Kidney glomerular epithelial cell (primary cell): Measurements from ENCODE around the gene CNIH3.

Source experiments
- DNase-seq: peaks from one replicate; lab custom pipeline; 2025; lab: John Stamatoyannopoulos, UW

The CNIH3 gene

DNA sequence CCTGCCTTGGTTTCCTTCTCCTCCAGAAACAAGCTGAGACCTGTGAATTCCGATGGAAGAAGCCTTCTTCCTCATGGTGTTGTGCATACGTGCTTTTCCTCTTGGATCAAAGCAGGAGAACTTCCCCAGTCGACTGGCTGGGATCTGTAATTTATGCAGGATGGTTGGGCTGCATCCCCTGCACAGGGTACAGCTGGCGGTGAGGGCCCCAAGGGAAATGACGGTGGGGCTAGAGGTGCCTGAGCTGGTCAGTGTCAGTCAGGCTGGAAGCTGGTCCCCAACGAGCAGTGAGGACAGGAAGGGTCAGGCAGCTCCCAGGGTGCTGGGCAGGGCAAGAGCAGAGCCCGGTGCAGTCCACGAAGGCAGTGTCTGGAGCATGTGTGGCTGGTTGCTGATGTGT lies 106.7 kb downstream of the CNIH3 start:
- no peak for DNase-seq

DNA sequence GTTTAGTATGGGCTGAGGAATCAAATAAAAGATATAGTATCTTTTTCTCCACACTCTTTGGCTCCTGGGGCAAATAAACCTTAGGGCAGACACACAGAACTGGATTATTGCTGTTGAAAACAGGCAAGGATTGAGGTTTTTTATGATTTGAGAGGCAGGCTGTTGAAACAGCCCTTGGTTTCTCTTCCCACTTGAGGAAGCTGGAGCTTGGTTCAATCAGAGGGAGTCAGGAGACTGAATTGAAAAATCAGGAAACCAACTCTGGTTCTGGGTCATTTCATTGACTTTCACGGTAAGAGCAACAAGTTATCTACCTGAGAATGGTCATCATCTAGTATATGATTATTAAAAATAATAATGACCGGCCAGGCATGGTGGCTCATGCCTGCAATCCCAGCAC lies 108.4 kb downstream of the CNIH3 start:
- DNase-seq, result no peak

DNA sequence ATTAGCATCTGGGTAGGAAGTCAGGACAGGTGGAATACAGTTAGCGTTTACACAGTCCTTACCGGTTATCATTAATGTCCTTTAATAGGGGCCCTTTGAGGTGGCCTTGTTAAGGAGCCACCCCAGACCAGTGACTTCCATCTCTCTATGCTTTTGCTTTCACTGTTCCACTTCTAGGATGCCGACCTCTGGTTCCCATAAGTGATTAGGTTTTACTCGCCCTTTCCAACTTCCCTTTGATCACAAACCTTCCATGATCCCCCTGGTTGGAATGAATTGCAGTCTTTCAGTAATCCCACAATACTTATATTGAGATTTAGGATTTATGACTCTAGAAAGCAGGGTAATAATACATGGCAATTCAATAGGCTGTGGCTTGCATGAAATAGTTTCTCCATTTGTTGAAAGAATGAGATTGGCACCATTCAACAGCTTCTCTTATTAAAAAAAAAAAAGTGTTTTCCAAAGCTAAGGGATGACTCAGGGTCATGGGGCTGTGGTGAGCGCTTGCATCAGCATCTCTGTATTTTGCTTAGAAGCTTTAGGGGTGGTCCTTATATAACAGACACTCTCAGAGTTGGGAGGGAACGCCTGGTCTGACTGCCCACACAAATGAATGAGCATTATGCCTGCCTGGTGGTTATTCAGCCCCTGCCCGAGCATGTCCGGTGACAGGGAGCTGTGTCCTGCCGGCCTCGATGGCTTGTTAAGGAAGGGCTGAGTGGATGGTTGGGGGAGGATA lies 110.5 kb downstream of the CNIH3 start:
- peak; percentile 73 for DNase-seq

DNA sequence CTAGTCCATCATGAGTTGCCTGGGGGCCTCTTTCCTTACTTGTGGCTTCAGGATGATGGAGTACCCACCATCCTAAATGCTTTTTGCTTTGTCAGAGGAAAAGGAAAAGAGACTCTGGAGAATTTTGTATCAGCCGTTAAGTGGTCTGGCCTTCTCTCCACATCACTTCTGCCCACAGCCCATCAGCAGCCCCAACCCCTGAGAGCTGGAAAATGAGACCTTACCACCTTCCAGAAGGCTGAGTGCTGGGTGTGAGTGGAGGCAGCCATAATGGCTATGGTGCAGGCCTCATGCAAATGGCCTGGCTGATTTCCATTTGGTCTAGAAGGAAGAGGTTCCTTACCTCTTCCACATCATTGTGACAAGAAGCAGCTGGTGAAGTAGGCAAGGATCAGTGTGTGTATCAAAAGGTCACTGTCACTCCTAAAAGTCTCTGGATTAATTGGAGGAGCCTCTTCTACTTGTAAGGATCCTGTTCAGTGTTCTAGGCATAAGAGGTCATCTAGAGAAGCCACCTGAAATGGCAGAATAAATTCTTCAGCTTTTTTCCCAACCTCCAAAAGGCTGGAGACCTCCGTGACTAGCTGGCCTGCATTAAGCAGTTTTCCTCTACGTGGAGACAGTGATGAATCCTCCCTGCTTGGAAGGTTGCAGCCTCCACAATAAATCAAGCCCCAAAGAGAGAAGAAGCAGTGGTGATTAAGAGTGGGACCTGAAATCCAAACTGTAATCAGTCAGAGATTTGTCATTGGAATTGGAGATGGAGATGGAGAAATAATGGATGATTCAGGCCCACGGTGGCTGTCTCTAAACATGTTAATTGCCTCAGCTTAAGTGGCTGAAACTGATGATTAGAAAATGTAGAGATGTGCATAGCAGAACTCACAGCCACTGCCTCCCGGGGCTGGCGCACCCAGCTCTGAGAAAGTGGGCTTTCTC lies 111.5 kb downstream of the CNIH3 start:
- DNase-seq, result no peak

DNA sequence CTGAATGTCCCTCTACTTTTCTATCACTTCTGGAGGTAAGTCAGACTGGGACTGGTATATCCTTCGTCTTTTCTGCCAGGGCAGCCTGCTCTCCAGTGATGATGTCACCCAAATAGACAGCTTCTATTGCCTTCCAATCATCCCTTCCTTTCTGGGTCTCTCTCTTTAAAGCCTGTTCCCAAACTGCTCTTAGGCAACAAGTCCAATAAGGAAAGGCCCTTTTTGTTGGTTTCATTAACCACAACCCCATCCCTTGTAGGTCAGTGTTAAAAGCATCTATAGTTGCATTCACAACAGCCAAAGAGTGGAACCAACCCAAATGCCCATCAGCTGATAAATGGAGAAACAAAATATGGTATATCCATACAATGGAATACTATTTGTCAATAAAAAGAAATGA lies 114.4 kb downstream of the CNIH3 start:
- no peak for DNase-seq

DNA sequence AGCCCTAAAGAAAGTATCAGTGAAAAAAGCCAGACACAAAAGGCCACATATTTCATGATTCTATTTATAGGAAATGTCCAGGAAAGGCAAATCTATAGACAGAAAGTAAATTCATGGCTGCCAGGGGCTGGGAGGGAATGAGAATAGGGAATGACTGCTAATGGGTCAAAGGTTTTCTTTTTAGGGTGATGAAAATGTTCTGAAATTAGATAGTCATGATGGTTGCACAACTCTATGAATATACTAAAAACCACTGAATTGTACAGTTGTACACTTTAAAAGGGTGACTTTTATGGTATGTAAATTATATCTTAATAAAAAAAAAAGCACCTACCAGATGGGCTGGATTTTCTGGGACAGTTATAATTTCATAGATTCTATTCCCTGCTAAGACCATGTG lies 114.8 kb downstream of the CNIH3 start:
- DNase-seq, result no peak

DNA sequence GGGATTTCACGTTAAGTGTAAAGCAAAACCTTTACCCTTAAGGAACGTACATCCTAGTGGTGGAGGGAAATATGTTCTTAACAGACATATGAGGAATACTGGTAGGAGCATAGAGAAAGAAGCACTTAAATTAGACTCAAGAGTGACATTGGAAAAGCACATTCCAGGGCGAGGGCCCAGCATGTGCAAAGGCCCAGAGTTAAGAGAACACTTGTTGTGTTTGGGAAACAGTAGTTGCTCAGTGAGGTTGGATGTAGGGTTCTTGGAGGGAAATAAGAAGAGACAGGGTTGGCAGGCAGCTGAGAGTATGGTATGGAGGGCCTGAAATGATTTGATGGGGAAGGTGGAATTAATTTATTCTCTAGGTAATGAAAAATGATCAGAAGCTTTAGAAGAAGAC lies 115.5 kb downstream of the CNIH3 start:
- no peak for DNase-seq

DNA sequence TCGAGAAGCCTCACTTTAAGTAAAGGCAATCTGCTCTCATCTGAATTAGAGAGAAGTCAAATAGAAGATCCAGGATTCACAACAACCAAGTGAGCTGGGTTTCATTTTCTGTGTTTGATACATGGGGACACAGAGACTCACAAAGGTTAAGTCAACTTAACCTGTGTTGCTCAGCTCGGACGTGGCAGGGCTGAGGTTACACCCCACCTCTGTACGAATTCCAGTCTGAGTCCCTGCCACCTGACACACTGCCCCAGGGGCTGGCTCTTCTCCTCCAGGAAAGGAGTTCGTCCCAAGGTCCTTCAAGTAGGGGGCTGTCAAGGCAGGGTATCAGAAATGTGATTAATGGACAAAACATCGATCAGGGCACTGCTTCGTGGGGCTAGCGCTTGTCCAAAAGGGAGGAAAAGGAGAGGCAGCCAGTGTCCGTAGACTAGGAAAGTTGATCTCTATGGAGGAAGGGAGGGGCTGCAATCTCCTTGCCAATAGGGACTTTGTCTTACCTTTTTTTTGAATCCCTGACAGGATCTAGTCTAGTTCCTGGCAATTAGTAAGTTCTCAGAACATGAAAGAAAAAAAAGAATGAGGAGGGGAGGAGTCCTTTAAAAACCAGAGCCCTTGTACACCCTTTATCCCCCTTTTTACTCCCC lies 116.4 kb downstream of the CNIH3 start:
- no peak for DNase-seq

DNA sequence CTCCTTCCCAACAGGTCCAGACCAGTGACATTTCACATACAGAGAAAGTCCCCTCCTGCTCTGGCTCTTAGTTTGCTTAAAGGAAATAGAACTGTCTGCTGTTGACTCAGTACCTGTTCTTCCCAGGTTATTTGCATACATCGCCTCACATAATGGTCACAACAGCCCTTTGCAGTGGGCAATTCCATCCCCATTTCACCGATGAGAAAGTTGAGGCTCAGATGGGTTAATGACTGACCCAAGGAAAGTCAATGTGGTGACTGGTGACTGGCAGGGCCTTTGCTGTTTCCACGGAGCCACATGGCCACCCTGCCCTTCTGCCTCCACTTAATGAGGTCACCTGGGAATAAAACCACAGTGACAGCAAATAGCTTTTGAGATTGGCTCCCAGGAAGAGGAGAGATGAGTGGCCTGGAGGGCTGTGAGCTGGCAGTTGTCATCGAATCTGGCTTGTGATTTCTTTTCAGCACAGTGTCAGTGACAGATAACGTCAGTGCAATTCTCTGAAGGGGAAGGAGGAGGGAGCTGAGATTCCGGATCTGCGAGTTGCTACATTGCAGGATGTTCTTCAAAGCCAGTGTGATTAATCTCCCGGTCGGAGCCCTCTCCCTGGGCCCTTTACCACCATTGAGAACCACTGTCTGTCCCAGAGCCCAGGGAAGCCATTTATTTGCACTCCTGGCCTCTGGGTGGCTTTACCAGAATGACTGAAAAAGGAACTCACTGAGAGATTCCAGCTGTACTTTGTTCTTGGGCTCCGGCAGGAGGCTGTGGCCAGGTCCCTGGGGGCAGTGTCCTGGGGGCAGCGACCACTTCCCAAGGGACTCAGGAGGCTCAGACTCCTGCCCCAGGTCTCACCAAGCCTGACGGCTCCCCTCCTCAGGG lies 117.2 kb downstream of the CNIH3 start:
- DNase-seq, result no peak

DNA sequence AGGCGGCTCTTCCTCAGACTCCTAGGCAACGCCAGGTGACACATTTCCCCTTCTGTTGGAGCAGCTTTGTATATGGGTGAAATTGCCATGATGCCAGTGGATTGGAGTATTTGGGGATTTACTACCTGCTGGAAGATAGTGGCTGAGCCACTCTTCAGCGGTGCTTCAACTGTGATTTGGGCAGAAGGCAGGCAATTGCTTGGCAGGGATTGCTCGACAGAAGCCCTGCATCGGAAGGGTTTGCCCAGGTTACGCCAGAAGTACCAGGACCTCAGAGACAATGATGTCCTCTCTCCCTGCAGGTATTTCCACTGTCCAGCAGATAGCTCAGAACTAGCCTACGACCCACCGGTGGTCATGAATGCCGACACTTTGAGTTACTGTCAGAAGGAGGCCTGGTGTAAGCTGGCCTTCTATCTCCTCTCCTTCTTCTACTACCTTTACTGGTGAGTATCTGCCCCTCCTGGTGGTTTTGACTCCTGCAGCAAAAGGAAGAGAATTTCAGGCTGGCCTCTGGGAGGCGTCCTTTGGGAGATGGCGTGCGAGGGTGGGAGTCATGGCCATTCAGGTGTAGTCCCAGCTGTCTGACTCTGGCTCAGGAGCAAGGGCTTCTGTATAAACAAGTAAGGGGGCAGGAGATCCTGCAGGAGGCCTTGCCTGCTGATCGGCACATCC lies 118.3 kb downstream of the CNIH3 start:
- DNase-seq, result no peak

DNA sequence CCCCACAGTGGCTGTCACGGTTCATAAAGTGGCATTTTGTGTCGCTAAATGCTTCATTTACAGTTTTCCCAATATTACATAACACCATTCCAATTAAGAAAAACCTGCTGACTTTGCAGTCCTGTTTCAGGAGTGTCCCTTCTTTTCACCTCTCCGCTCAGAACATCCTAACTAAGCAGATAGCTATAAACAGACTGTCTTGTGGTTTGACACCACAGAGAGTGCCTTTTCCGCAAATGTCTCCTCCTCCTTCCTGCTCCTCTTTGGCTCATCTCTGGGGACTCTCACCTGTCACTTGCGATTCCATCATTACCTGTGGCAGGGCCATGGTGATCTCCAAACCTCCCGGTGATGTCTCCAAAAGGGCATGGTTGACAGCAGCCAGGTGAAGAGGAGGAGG lies 119.0 kb downstream of the CNIH3 start:
- no peak for DNase-seq

DNA sequence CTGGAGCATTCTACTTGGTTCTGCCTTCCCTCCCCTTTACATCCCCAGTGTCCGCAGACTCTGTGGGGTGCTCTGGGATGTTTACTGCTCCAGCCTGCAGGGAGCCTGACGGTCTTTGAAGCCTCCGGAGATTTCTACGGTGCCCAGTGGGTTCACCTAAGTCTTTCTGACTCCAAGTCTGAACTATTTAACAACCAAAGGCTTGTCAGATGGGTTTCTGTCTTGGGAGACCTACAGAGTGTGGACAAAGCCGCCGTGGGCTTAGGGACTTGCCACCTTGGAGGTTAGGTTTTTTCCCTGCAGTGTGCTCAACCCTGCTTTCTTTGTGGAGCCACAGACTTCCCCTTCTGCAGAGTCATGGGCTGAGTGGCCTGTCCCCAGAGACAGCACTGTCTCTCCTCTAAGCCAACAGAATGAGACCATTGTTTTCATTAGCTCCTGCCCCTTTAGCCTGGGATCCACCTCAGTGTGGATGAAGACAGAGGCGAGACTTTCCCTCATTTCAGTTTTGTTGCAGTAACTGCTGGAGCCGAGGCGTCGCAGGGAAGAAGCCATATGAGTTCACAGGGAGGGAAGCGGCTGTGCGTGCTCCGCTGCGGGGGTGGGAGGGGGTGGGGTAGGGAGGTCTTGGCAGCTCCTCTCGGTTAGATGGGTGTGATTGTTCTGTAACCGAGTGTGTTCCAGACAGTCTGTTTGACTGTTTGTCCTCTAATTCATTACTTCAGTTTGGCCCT lies 120.7 kb downstream of the CNIH3 start:
- no peak for DNase-seq

DNA sequence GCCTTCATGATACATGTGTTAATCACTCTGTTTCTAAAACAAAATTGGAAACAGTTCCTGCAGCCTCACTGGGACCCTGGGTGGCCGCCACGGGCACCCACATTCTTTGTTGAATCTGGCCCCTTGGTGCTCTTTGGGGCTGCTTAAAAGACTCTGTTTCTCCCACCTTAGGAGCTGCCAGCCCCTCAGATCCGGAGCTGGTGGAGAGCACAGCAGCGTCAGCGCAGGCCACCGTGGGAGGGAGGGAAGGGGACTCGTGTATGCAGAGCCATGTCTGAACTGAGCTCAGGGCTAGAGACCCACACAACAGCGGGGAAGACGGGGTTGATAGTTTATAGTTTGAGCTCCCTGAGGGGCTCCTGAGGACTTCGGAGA lies 121.2 kb downstream of the CNIH3 start:
- no peak for DNase-seq

DNA sequence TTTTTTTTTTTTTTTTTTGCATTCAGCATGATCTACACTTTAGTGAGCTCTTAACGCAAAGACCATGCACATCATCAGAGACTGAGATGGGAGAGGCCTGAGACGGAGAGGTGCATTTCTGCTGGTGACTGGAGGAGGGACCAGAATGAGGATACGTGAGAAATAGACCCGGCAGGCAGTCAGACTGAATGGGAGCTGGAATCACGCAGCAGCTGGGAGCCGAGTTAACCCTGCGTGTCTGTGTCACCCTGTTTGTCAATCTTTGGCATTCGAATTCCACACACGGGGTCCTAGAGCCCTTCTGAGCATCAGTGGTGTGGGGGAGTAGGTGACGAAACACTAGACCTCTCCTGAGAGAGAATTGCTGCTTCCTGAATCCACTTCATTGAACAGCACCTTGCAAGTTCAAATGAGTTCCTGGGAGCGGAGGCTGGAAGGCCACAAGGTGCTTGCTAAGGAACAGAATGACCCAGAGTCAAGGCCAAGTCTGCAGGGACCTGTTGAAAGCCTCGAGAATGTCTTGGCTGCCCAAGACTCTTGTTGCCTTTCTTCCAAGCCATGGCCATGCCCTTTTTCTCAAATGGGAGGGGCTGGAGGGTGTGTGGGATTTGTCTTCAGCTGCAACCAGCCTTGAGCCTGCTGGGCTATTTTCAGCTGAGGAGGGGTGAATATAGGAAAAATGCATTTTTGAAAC lies 123.3 kb downstream of the CNIH3 start:
- DNase-seq, result no peak

DNA sequence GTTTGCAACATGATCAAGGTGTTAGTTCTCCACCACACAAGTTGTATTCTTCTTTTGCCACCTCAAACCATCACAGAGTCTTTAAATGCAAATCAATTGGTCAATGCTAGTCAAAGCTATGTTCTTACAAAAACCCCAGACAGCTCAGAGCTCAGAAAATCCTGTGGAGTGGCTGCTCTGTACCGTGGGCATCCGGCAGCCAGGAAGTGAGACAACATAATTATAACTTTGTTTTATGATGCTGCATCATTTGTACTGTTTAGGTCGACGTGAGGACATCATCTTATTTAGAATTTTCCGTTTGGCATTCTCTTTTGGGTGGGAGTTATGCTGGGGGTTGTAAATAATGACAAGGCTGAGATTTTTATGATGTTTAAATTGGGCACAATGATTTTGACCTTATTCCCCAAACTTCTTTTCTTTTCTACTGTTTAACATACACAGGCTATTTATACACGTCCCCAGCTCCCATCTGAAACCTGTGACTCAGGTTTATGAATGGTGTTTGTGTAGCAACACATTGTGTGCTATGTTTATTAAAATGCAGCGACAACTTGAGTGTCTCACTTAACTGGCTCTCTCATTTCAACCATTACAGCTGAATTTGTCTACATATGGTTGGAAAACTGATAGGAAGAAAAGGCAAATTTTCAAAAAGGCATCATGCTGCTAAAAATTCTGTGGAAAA lies 124.0 kb downstream of the CNIH3 start:
- DNase-seq, result no peak

DNA sequence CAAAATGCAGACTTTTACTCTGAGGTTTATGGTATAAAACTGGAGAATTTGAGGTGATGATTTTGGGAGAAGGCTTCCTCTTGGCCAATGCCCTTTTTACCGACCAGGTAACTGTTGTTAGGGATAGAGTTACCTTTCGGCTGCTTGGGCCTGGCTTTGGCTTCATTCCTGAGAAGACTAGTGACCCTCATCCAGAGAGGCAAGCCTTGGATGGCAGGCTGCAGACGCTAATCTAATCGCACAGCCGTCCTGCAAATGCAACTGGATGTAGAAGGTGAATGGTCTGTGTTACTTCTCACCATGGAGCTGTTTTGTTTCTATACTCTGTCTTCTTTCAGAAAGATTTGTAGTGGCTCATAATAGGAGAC lies 124.6 kb downstream of the CNIH3 start:
- no peak for DNase-seq

DNA sequence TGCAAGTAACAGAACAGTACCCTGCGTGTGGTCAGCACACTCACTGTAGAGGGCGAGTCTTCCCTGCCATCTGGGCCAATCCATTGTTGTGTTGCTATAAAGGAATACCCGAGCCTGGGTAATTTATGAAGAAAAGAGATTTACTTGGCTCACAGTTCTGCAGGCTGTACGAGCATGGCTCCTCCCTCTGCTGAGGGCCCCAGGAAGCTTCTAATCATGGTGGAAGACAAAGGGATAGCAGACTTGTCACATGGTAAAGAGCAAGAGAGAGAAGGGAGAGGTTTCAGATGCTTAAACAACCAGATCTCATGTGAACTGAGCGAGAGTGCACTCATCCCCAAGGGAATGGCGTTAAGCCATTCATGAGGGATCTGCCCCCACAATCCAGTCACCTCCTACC lies 126.2 kb downstream of the CNIH3 start:
- no peak for DNase-seq

DNA sequence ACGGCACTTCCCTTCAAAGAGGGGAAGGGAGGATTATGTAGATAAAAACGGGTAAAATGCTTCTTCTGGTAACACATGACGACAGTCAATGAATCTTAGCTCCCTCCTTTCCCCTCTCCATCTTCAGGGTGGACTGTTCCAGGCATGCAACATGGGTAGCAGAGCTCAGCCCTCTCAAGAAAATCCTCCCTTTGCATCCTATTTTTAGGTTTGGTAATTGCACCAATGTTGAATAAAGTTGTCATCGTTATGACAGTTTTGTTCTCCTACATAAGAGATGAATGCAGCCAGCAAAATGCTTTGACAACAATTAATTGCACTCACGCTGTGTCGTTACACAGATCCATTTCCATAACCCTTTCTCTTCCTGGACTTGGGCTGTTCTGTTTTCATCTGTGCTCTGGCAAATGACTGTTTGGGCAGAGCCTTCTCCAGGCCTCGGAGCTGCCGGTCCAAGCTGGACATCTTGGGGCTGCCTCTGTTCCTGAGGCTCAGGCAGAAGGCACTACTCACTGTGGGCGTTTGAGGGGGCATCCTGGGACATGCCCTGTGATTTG lies 127.6 kb downstream of the CNIH3 start:
- no peak for DNase-seq

DNA sequence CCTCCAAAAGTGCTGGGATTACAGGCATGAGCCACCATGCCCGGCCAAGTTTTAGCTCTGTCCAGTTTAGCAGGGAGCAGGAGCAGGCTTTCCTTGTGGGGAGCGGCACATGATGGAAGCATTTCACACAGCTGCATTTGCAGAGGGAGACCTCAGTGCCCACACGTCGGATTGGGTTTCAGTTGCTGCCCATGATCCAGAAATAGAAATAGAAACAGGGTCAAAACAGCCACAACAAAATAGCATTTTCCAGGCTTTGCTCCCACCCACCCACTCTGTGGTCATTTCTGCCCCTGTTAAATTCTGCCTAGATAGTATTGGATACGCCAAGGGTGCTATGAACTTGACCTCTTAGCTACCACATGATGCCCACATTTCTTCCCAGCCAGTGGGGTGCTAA lies 128.4 kb downstream of the CNIH3 start:
- DNase-seq, result no peak
